ENCODE results near the gene CSTPP1.

DNA sequence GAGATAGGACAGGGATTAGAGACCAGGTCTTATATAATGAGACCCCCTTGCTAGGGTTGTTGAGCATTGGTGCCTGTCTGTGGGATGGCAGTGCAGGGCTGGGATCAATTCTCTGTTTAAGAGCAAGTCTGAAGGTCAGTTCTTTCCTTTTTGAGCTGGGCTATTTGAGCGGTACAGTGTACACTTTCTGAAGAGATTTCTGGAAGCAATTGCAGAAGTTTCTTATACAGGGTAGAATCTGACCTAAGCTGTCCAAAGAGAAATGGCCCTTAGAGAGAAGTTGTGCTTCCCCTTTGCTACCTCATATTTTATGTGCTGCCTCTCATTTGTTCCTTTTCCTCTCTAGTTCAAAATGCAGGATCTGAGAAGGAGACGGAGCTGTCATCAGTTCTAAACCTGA is 35.8 kb downstream of the CSTPP1 start:
- TF ChIP-seq ESRRG (CRISPR knock-in tag; IDR thresholded peaks at IDR 0.05) (no peak), CSDC2 (CRISPR knock-in tag; IDR thresholded peaks at IDR 0.05) (no peak), GLIS3 (CRISPR knock-in tag; IDR thresholded peaks at IDR 0.05) (no peak), ZC3H10 (CRISPR knock-in tag; IDR thresholded peaks at IDR 0.05) (no peak), CSRNP3 (CRISPR knock-in tag; IDR thresholded peaks at IDR 0.05) (no peak), BACH2 (CRISPR knock-in tag; IDR thresholded peaks at IDR 0.05; ENCODE audit: borderline replicate concordance) (no peak), ARNTL (CRISPR knock-in tag; IDR thresholded peaks at IDR 0.05; ENCODE audit: borderline replicate concordance, low read depth) (no peak), ZFP3 (CRISPR knock-in tag; IDR thresholded peaks at IDR 0.05) (no peak)
- TF ChIP-seq, protein P1, sequence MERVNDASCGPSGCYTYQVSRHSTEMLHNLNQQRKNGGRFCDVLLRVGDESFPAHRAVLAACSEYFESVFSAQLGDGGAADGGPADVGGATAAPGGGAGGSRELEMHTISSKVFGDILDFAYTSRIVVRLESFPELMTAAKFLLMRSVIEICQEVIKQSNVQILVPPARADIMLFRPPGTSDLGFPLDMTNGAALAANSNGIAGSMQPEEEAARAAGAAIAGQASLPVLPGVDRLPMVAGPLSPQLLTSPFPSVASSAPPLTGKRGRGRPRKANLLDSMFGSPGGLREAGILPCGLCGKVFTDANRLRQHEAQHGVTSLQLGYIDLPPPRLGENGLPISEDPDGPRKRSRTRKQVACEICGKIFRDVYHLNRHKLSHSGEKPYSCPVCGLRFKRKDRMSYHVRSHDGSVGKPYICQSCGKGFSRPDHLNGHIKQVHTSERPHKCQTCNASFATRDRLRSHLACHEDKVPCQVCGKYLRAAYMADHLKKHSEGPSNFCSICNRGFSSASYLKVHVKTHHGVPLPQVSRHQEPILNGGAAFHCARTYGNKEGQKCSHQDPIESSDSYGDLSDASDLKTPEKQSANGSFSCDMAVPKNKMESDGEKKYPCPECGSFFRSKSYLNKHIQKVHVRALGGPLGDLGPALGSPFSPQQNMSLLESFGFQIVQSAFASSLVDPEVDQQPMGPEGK (CRISPR knock-in tag; IDR thresholded peaks at IDR 0.05; ENCODE audit: borderline replicate concordance): no peak
- TF ChIP-seq, protein P2, sequence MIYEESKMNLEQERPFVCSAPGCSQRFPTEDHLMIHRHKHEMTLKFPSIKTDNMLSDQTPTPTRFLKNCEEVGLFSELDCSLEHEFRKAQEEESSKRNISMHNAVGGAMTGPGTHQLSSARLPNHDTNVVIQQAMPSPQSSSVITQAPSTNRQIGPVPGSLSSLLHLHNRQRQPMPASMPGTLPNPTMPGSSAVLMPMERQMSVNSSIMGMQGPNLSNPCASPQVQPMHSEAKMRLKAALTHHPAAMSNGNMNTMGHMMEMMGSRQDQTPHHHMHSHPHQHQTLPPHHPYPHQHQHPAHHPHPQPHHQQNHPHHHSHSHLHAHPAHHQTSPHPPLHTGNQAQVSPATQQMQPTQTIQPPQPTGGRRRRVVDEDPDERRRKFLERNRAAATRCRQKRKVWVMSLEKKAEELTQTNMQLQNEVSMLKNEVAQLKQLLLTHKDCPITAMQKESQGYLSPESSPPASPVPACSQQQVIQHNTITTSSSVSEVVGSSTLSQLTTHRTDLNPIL (CRISPR knock-in tag; IDR thresholded peaks at IDR 0.05; ENCODE audit: low read depth): no peak
